ENCODE measurements around the gene FEN1.

- TF ChIP-seq REST (tag by site-specific recombination; IDR thresholded peaks at IDR 0.05) (no peak), CTCF (tag by site-specific recombination; IDR thresholded peaks at IDR 0.05) (no peak), ZNF223 (tag by site-specific recombination; IDR thresholded peaks at IDR 0.05) (no peak), ZBTB8A (tag by site-specific recombination; IDR thresholded peaks at IDR 0.05) (no peak), ZFP37 (tag by site-specific recombination; IDR thresholded peaks at IDR 0.05) (no peak), ZNF830 (tag by site-specific recombination; IDR thresholded peaks at IDR 0.05; ENCODE audit: low read depth) (no peak), KLF10 (tag by site-specific recombination; IDR thresholded peaks at IDR 0.05) (no peak), ZNF549 (tag by site-specific recombination; IDR thresholded peaks at IDR 0.05) (no peak)
Measured at GRCh38 chr11:61779666-61780525, 12.8 kb upstream of the FEN1 start.
